GM12878 (cell line): ENCODE results near the gene OLFML2A.

Experiments
- BRCA1 ChIP-seq: IDR thresholded peaks from 2 replicates; pipeline ENCODE4 v1.6.1; 2011; ENCODE audit warnings: low read depth, low read length, improper control_type of control experiment
- CREM ChIP-seq: IDR thresholded peaks from 2 replicates; pipeline ENCODE4 v1.6.1; 2014; ENCODE audit warnings: antibody characterized with exemption, low read depth
- NFIC ChIP-seq: IDR thresholded peaks from 2 replicates; pipeline ENCODE4 v1.6.1; 2012; ENCODE audit warnings: low read depth, mild to moderate bottlenecking, inconsistent platforms, low read length, moderate library complexity
- NFYB ChIP-seq: IDR thresholded peaks from 2 replicates; pipeline ENCODE4 v1.6.1; 2011; ENCODE audit warnings: low read depth, mild to moderate bottlenecking, low read length, improper control_type of control experiment, moderate library complexity; ENCODE audit not compliant: insufficient read depth
- POLR2A ChIP-seq: IDR thresholded peaks from 2 replicates; pipeline ENCODE4 v1.6.1; 2011; ENCODE audit warnings: low read depth, mild to moderate bottlenecking, low read length
- SUPT20H ChIP-seq: IDR thresholded peaks from 2 replicates; pipeline ENCODE4 v1.6.1; 2011; ENCODE audit warnings: low read depth, mild to moderate bottlenecking, low read length, moderate library complexity, borderline replicate concordance; ENCODE audit not compliant: control insufficient read depth
- TARDBP ChIP-seq: IDR thresholded peaks from 2 replicates; pipeline ENCODE4 v1.6.1; 2016; ENCODE audit warnings: borderline replicate concordance
- TF ChIP-seq, protein P1 (sequence below): IDR thresholded peaks from 2 replicates; pipeline ENCODE4 v1.6.1; 2012; ENCODE audit warnings: low read depth, low read length, improper control_type of control experiment
- TF ChIP-seq, protein P2 (sequence below), 3 experiments: IDR thresholded peaks in 2 of 3; conservative IDR thresholded peaks in 1 of 3; 2 replicates each; pipeline ENCODE4 v1.5.1; 2011; ENCODE audit warnings: low read depth in 3 of 3, low read length in 3 of 3, mild to moderate bottlenecking in 3 of 3, control low read depth in 2 of 3, moderate library complexity in 2 of 3, inconsistent platforms in 1 of 3, mixed read lengths in 1 of 3; ENCODE audit not compliant: control insufficient read depth in 2 of 3, insufficient read depth in 1 of 3; ENCODE audit errors: extremely low read depth in 1 of 3

DNA sequence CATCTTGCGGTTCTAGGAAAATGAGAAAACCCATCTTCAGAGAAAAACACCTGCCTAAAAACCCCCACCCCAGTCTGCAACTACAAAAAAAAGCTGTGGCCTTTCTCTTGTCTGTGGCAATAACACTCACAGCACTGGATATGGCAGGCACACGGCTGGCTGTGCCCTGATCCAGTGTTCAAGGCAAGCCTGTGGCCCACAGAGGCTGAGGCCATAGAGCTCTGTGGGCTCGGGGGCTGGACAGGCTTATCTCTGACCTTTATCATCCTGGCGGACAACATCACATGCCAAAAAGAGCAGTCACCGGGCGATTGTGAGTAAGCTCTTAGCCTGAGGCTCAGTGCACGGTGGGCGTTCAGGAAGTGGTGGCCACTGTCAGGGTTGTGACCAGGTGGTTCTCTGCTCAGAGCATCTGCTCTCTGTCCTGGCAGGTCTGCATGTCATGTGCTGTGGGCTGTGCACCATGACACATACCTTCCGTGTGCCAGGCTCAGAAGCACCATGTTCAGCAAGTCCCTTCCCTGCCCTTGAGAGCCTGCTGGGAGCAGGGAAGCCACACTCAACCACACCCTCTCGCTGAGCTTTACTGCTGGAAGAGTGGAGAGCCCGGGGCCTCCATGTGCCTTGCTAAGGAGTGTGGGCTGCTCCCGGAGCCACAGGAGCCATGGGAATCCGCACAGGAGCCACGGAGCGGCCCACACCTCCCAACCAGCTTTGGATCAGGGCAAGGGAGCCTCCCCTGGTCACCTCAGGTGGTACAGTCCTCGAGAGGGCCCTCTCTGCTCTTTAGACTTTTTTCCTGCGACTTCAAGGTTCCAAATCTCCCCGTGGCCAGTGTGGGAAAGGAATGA is 41.7 kb downstream of the OLFML2A start:
- TF ChIP-seq NFIC (peak; percentile 14; the same call in 1 of the 2 replicates), NFYB (no peak), POLR2A (peak; percentile 52; the same call in 1 of the 2 replicates), BRCA1 (no peak), CREM (peak; percentile 41; the same call in 1 of the 2 replicates), TARDBP (no peak), SUPT20H (no peak)
- TF ChIP-seq, protein P1, sequence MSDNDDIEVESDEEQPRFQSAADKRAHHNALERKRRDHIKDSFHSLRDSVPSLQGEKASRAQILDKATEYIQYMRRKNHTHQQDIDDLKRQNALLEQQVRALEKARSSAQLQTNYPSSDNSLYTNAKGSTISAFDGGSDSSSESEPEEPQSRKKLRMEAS, result 0 out of 2 replicates have a peak, but pooled peaks have one; percentile 36
- TF ChIP-seq, protein P2, sequence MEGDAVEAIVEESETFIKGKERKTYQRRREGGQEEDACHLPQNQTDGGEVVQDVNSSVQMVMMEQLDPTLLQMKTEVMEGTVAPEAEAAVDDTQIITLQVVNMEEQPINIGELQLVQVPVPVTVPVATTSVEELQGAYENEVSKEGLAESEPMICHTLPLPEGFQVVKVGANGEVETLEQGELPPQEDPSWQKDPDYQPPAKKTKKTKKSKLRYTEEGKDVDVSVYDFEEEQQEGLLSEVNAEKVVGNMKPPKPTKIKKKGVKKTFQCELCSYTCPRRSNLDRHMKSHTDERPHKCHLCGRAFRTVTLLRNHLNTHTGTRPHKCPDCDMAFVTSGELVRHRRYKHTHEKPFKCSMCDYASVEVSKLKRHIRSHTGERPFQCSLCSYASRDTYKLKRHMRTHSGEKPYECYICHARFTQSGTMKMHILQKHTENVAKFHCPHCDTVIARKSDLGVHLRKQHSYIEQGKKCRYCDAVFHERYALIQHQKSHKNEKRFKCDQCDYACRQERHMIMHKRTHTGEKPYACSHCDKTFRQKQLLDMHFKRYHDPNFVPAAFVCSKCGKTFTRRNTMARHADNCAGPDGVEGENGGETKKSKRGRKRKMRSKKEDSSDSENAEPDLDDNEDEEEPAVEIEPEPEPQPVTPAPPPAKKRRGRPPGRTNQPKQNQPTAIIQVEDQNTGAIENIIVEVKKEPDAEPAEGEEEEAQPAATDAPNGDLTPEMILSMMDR (IDR thresholded peaks at IDR 0.05 in 2 of 3, conservative IDR thresholded peaks at IDR 0.05 in 1 of 3; ENCODE audit: control insufficient read depth in 2 of 3, extremely low read depth in 1 of 3, insufficient read depth in 1 of 3, low read depth in 3 of 3, low read length in 3 of 3), result no peak
